Measurements from ENCODE around the gene CHIT1. TPM values are rescaled to one million over a fixed set of nuclear protein-coding genes. Genes with fewer than 3 reads are reported as not detected.

Gene CHIT1
- total and polyA plus RNA-seq, 8 donors: 0.05 to 0.18 TPM; not detected in 6

DNA sequence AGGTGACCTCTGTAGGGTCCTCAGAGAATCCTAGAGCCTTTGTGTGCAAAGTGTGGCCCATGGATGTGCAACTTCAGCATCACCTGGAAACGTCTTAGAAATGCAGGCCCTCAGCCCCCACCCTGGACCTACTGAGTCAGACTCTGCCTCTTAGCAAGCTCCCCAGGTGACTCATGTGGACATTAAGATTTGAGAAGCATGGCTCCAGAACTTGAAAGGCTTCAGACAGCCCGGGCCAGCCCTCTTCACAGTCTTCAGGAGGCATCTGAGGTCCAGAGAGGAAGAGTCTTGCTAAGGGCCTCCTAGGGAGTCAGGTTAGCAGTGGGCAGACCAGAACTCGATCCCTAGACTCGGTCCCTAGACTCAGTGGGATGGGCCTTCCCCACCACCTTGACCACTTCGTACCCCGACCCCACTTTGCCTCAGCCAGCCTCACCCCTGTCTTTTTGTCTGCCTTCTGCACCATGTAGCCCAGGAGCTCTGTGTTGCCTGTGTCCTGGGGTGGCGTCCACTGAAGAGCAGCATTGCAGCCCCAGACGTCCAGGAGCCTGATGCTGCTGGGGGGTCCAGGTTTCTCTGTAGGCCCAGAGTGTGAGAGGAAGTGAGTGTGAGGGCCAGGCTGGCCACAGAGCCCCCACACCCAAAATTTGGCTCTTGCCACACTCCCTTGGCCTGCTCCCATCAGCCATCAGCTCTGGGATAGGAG lies 58.7 kb downstream of the CHIT1 start:
- intact Hi-C loops (cut with DNase I; ENCODE audit: low total_unique reads): no loop called here
- Histone ChIP-seq H3K27ac (no peak overlapping the region), H3K27me3 (peaks cover 0 to 16% (median 0%) of the 10 kb centered on the region in 3 donors), H3K36me3 (no peaks in the 10 kb centered on the region), H3K4me3 (no peak overlapping the region), H3K9me3 (no peaks in the 10 kb centered on the region), H3K4me1 (peaks cover 0 to 14% (median 0%) of the 10 kb centered on the region in 4 donors)
- no peak for TF ChIP-seq POLR2AphosphoS5 (IDR thresholded peaks at IDR 0.05)
- DNase-seq: no peak
- WGBS, 5 donors: 64 to 77% (median 73%) methylated on average over 8 of the region's 8 CpGs

DNA sequence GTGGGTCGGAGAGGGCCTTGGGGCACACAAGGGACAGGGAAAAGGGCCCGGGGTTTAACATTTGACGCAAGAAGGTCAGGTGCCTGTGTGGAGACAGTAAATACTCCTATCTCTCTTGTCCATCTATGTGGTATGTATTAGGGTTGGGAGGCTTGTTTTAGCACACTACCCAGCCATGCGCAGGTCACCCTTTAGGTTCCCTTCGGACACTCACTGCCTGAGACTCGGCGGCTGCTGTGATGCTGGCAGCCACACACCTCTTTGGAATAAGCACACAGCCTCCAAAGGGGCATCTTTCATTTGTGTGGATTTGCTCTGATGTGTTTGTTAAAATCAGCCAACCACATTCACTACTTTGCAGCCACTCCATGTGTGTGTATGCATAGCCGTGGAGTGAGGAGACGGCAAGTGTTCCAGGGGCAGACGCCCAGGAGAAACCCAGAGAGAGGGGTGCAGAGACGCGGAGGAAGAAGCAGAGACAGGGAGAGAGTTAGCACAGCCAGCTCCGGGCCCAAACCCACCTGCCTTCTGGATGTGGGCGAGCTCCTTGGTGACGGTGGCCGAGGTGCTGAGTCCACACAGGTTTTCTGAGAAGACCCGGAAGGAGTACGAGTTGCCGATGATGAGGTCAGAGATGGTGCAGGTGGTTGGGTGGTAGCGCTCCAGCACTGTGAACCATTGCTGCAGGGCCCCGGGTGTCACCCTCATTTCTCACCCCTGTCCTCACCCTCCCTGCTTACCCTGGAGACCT lies 59.5 kb downstream of the CHIT1 start:
- whole genome bisulfite sequencing, 5 donors: 75 to 84% (median 79%) methylated on average over 21 of the region's 21 CpGs
- peaks cover 0 to 7% (median 0%) of the 10 kb centered on the region in 3 donors for H3K27me3 ChIP-seq
- no peak for DNase-seq
- intact Hi-C loops (cut with DNase I; ENCODE audit: low total_unique reads): no loop called here
- H3K27ac ChIP-seq: no peak overlapping the region
- H3K4me1 ChIP-seq: peaks cover 0 to 9% (median 0%) of the 10 kb centered on the region in 4 donors
- H3K4me3 ChIP-seq: no peak overlapping the region
- TF ChIP-seq POLR2A (IDR thresholded peaks at IDR 0.05) (no peak), POLR2AphosphoS5 (IDR thresholded peaks at IDR 0.05) (no peak), EP300 (IDR thresholded peaks at IDR 0.05) (no peak)
- TF ChIP-seq, protein P1, sequence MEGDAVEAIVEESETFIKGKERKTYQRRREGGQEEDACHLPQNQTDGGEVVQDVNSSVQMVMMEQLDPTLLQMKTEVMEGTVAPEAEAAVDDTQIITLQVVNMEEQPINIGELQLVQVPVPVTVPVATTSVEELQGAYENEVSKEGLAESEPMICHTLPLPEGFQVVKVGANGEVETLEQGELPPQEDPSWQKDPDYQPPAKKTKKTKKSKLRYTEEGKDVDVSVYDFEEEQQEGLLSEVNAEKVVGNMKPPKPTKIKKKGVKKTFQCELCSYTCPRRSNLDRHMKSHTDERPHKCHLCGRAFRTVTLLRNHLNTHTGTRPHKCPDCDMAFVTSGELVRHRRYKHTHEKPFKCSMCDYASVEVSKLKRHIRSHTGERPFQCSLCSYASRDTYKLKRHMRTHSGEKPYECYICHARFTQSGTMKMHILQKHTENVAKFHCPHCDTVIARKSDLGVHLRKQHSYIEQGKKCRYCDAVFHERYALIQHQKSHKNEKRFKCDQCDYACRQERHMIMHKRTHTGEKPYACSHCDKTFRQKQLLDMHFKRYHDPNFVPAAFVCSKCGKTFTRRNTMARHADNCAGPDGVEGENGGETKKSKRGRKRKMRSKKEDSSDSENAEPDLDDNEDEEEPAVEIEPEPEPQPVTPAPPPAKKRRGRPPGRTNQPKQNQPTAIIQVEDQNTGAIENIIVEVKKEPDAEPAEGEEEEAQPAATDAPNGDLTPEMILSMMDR (IDR thresholded peaks at IDR 0.05): no peak
- H3K36me3 ChIP-seq: no peaks in the 10 kb centered on the region
- no peaks in the 10 kb centered on the region for H3K9me3 ChIP-seq

DNA sequence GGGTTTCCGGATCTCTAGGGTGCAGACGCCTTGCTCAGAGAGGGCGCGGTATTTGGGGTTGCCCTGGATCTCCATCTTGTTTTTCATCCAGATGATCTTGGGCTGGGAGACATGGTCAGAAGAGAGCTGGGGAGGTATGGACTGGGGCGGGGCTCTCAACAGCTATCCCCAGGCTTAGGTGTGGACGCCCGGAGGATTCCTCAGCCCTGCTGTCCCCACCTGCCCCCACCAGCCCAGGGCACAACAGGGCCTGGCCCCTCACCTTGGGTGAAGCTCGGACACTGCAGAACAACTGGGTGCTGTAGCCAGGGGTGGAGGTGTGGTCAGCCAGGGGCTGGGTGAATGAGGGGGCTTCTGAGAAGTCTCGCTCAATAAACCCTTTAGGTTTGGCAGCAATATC lies 60.5 kb downstream of the CHIT1 start:
- intact Hi-C loops (cut with DNase I; ENCODE audit: low total_unique reads): no loop called here
- Histone ChIP-seq H3K4me1 (peaks cover 0 to 9% (median 0%) of the 10 kb centered on the region in 4 donors), H3K36me3 (no peaks in the 10 kb centered on the region), H3K27me3 (no peaks in the 10 kb centered on the region), H3K27ac (no peak overlapping the region), H3K9me3 (no peaks in the 10 kb centered on the region), H3K4me3 (no peak overlapping the region)
- WGBS, 5 donors: 89 to 96% (median 93%) methylated on average over 9 of the region's 9 CpGs
- TF ChIP-seq, protein P1 (IDR thresholded peaks at IDR 0.05): no peak
- TF ChIP-seq EP300 (IDR thresholded peaks at IDR 0.05): no peak
- TF ChIP-seq POLR2A (IDR thresholded peaks at IDR 0.05): no peak
- no peak for TF ChIP-seq POLR2AphosphoS5 (IDR thresholded peaks at IDR 0.05)
- no peak for DNase-seq

DNA sequence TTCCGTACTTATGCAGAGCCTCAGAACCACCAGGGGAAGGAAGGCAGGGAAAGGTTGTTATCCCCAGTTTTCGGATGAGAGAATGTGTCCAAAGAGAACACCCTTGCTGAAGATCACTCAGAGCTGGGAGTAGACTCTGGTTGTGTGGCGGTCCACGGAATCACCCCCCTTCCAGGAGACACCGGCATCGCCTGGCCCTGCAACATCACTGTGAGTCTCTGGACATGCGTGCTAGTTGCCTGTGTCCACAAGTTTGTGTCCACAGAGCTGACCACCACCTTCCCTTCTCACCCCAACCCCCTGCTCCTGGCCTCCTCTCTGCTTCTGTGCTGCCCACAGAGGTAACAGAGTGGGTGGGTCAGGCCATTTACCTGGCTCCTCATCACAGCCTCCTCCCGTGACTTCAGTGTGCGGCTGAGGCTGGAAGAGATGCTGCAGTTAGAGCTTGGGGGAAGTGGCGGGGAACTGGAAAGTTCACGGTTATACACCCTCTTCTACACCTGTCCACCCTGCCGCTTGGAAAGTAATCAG lies 61.2 kb downstream of the CHIT1 start:
- WGBS, 5 donors: 92 to 94% (median 93%) methylated on average over 12 of the region's 12 CpGs
- H3K4me1 ChIP-seq: peaks cover 0 to 9% (median 0%) of the 10 kb centered on the region in 4 donors
- intact Hi-C loops (cut with DNase I; ENCODE audit: low total_unique reads): no loop called here
- no peaks in the 10 kb centered on the region for H3K27me3 ChIP-seq
- no peak for DNase-seq
- H3K4me3 ChIP-seq: no peak overlapping the region
- H3K27ac ChIP-seq: no peak overlapping the region
- no peaks in the 10 kb centered on the region for H3K36me3 ChIP-seq
- no peaks in the 10 kb centered on the region for H3K9me3 ChIP-seq
- no peak for TF ChIP-seq EP300 (IDR thresholded peaks at IDR 0.05)
- TF ChIP-seq POLR2AphosphoS5 (IDR thresholded peaks at IDR 0.05): no peak
- TF ChIP-seq POLR2A (IDR thresholded peaks at IDR 0.05): no peak
- TF ChIP-seq, protein P1 (IDR thresholded peaks at IDR 0.05): no peak
